ENCODE data around the gene CDH4.

The CDH4 gene

DNA sequence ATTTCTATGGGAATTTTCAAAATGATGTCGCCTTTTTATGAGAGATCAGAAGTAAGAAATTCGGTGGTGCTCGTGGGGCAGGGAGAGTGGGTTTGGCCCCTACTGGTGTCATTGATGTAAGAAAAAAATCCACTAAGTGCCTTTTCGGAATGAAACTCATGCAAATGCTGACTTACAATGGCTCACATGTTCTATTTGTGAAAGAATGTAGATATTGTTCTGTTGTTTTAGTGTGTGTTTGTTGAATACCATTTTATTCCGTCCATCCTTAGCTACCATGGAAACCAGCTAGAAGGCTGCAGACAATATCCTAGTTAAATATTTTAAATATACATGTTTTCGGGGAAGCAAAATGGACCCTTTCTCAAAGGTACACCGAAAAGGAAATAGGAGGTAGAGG, 508.7 kb downstream of the CDH4 start:
- ATAC-seq: no peak

DNA sequence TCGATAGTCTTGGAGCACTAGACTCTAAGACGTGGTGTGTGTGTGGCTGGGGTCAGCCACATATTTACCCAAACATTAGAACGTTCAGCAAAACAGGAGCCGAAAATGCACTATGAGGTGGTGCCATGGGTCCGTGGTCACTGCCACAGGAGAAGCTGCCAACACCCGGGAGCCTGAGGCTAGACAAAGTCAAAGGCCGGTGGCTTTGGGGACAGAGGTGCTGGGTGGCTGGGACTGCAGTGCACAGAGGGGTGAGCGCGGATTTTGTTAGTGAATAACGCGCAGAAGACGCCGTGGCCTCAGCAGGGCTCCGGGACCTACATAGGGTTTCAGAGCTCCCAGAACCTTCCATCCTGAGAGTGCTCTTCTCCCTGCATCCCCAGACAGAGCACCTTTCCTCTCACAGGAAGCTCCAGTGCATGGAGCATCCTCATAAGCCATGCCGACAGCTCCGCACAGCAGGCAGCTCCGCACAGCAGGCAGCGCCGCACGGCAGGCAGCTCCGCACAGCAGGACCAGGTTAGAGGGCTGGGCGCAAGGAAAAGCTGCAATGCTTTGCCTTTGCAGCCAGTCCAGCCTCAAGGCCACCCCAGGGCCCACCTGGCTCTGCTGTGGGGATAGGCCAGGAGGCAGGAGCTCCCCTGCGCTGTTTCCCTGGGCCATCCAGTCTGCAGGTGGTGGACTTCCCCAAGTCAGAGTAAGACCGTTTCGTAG, 509.5 kb downstream of the CDH4 start:
- no peak for ATAC-seq

DNA sequence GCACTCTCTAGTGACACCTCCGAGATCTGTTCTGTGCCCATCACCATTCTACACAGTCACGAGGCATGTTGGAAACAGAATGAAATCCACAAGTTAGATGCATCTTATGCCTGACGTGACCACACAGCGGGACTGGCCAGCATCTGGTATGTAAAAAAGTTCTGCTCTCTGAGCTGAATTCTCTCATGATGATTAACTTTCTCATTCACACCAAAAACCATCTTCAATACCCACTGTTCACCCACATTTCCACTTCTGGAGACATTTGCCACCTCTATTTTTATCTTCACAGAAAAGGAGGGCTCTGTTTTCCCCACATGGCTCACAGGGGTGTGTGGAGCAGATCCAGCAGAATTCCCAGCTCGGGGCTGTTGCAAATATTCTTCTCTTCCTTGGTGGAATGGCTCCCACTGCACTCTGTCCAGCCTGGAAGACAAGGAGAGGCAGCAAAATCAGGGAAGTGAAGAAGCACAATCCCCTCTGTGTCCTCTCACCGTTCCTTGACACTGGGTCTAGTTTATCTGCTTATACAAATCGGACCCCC, 510.2 kb downstream of the CDH4 start:
- ATAC-seq: no peak

DNA sequence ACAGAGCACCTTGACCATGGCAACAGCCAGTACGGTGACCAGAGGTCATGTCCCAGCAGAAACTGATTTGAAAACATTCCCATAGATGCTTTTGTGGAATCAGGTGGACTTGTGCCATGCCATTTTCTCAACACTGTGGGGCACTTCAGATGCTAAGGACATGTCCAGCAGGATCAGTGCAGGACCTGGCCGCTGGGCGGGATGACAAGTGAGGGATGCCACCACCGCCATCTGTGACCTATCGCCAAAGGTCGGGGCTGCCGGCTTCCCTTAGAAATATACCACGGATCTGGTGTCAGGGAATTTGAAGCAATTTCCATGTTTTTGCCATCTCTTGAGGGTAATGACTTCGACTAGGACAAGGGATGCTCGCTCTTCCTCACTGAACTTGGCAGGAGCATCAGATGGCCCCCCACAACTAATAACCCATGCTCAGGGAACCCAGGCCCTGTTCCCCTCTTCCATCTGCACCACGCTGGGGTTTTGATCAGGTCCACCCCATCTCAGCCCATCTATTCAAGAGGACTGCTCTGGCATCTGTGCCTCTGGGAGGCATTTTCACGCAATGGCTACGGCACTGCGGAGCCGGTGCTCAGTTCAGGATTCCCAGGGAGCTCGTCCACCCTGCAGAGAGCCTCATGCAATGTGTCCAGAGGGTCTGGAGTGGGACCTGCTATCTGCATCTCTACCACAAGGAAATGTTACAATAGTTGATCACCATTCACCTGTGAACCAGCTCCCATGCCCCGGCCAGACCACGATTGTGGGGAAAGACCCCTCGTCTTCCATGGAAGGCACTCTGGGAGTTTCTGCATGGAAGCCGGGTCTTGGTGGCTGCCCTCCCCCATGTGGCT, 511.1 kb downstream of the CDH4 start:
- ATAC-seq: no peak

DNA sequence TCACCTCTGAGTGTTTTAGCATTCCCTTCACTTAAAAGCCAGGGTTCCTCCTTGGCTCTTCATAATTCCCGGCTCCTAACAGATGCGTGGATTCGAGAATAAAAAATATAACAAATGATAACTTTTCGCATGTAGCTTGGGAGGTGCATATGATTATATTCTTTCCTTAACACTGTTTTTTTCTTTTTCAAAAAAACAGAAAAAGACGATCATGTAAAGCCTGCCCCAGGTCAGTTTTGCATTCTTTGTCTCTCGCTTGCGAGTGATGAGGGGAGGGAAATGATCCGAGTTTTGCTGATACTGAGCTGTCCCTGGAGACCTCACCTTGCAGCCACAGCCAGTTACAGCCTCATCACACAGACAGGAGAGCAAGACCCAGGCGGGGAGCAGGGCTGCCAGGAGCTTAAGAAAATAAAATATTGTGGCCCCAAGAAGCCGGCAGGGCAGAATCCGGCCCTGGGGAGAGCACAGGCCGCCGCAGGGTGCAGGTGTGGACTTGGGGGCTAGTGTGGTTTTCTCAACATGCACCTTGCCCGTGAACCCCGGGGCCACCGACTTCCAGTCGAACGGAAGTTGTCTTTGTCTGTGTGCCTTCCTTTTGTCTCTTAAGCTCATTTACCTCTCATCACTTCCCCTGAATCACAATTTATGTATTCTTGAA, 511.8 kb downstream of the CDH4 start:
- ATAC-seq: no peak

DNA sequence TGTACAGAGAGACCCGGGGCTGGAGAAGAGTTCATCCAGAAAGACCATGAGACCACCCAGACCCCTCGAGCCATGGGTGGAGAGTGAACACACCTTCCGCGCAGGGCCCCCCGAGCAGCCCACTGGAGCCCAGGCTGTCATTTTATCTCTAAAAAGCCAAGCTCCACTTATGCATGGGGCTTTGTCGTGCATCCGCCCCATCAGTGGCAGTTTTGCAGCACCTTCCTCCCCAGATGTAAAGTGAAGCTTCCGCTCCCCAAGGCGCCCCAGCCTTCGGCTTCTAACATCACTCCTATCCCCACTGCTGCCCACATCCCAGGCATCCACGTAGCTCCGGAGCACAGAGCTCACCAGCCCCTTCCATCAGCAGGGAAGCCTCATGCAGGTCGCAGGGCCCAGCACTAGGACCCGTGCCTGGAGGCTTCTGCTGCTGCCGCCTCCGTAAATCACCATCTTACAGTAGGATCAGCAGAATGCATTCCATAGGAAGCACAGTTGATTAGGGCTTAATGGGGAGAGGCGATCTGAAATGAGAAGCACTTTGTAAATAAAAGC, 512.5 kb downstream of the CDH4 start:
- no peak for ATAC-seq

DNA sequence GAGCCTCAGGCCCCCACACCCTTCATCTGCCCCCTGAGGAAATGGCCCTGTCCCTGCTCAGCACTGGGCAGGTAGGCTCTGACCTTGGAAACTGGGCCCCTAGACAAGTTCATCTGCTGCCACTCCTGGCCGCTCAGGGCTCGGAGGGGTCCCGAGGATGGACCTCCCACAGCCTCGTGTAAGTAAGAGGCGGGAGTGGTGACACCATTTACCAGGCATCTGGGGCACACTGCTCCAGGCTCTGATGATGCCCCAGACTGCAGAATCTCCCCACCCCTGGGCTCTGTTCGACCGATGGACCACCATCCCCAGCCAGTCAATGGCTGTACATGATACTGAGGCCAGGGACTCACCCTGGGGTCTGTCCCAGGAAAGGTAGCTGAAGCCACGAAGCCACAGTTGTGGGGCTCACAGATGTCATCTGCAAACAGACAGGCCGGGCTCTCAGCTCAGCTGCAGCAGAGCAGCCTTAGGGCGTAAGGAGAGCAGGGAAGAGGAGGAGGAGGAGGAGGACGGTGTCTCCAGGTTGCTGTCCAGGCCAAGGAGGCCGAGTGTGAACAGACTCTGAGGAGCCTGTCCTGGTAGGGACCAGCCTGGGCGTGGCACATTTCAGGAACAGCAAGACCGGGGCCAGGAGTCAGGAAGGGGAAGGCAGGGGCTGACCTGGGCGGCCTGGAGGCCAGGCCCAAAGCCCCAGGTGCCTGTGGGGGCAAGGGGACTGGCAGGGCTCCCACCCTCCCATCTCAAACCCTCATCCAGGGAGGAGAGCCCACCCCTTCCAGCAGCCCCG, 513.2 kb downstream of the CDH4 start:
- no peak for ATAC-seq

DNA sequence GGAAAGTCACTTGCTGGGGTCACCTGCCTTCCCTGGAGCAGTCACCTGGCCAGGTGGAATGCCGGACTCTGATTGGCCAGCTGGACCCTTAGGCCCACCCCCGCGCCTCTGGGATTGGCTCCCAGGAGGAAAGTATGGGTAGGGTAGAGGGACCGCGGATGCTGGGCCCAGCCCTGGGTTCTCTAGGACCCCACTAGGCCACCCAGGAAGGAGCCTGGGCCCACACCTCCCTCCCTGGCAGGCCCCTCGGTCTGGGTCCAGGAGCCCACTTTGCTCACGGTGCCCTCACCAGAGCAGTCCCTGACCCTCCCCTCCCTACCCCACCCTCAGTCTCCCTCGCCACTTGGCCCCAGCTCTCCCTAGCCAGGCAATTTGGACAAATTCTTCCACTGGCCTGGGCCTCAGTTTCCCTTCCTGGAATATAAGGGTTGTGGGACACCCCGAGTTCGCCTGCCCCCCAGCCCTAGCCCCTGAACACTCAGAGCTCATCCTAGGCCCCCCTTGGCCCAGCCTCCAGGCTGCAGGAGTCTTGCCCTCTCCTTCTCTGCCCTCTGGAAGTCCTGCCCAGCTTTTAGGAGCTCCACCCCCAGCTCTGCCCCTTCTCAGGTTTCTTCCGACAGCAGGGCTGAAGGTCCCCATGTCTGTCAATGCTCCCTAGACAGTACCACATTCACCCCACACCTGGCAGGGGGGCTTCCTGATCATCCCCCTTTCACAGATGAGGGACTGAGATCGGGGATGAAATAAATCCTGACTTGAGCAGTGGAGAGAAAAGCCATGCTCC, 514.0 kb downstream of the CDH4 start:
- no peak for ATAC-seq

DNA sequence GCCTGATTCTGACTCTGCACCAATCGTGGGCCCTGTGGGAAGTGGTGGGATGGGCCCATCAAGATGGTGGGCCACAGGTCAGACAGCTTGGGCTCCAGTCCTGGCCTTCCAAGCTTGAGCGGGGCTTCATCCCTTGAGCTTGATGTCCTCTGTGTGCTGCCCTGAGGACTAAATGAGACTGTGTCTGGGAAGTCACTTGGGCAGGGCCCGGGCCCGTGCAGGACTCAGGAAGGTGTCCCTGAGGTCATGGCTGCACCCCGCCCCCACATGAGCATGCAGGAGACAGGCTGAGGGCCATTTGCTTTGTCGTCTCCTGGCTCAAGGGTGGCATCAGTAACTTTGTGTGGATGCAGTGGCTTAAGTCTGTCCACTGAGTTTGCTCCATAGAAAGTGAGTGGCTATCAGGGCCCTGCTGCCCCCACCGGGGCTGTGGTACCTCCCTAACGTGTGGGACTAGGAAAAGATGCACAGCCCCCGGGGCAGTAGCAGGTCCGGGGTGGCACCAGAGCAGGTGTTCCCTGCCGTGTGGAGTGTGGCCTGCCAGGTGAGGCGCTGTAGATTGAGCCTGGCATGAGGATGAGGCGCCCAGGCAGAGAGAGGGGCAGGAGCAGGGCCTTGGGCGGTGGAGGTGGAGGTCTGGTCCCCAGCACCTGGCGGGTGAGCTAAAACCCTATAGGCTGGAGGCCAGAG, 515.0 kb downstream of the CDH4 start:
- ATAC-seq: no peak

DNA sequence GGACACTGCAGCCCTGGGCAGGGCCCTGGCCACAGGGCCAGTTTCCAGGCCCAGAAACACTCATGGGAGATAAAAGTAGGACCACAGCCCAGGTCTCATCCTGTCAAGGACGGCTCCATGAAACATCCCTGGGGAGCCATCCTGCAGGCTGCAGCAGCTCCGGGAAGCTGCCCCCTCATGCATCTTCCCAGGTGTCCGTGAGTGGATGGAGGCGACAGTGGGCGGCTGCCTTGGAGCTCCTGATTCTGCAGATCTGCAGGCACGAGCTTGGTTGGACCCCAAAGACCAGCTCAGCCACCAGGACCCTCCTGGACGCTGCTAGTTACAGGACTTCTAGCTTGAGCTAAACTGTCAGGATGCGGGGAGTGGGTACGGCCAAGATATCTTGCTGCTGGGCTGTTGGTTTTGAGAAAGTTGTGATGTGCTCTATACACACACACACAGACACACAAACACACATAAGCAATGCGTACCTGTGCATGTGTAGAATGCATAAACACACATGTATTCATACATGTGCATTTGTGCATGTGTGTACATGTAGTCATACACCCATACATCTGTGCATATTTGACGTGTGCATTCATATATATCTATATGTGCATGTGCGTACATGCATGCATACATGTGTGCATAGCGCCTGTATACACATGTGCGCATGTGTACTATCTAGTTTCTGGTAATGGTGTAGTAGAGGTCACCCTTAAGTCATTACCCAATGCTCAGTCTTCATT, 515.9 kb downstream of the CDH4 start:
- ATAC-seq: no peak

DNA sequence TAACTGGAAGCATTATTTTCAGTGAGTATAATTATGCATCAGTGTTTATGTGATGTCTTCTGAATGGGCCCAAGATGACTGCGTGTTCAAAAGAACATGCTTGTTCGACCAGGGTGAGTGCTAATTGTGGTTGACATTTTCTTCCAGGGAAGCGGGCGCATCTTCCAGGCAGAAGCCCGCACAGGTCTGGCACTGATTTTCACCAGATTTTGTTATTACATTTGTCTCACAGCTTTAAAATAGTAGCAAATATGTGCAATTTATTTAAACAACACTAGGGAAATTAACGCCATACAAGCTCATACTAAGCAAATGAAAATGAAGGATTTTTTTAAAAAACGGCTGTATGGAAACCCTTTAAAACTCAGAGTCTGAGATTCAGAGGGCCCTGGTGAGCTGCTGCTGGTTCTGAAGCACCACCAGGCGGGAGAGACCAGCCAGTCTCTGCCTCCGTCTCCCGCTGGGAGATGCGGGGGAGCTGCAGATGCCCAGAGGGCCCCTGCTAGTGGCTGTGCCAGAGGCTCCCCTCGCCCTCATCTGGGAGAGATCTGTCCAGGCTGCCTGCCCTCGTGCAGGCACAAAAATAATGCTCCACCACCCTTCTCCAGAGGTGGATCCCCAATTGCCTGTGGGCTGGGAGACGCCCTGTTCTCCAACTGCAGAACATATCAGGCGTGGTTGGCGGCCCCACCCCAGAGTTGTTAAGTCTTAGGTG, 516.7 kb downstream of the CDH4 start:
- no peak for ATAC-seq

DNA sequence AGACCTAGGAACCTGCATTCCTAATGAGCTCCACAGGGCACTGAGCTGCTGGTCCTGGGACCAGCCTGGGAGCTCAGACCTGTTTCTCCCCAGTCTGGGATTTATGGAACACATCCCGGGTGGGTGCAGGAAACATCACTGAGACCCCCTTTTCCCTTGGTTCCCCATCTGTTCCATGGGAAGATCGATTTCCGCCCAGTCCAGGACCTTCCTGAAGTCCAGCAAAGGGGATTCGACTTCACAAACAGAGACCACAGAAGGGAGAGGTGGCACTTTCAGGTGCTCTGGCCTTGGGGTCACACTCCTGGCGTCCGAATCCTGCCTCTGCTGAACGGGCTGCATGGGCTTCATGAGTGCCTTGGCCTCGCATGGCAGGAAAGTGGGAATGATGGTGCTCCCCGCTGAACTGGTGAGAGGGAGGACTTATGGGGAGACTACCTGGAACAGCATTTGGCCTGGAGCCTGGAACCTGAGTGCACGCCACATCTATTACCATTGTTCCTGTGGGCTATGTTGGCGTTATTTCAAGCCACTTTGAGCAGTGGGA, 517.3 kb downstream of the CDH4 start:
- ATAC-seq: no peak

DNA sequence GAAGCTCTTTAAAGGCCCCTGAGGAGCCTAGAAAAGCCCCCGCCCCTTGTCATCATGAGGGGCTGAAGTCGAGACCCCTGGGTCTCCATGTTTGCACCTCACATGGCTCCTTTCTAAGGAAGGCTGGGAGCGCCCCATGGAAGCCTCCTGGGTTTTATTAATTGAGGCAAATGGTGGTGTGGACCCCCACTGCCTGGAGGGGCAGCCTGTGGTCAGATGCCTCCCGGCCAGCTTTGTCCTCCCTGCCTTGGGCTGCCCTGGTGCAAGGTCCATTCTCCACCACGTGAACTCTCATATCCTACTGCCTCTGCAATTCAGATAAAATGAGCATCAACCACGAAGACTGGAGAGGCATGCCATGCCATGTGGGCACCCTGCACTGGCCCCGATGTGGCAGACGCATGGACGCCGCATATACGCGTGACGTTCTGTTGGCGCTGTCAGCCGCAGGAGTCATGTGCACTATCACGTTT, 518.1 kb downstream of the CDH4 start:
- no peak for ATAC-seq

DNA sequence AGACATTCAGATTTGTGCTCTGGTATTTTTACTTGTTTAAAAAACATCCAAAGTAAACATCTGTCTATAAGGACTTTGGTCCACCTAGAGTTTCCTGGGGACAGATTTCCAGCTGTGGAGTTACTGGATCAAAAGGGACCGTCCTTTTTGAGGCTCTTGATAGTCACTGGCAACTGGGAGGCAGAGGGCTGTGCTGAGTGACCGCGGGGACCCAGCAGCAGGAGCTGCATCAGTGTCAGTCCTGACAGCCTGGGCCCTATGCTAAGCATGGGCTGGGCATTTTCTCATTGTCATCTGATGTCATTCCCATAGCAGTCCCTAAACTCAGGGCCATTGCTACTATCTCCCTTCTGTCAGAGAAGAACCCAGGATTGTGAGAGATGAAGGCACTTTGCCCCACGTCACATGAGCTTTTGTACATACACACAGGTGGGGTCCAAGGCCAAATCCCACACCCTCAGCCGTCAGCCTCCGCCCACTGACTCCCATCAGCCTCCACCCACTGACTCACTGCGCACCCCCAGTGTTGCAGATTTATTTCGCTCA, 519.8 kb downstream of the CDH4 start:
- ATAC-seq: no peak

DNA sequence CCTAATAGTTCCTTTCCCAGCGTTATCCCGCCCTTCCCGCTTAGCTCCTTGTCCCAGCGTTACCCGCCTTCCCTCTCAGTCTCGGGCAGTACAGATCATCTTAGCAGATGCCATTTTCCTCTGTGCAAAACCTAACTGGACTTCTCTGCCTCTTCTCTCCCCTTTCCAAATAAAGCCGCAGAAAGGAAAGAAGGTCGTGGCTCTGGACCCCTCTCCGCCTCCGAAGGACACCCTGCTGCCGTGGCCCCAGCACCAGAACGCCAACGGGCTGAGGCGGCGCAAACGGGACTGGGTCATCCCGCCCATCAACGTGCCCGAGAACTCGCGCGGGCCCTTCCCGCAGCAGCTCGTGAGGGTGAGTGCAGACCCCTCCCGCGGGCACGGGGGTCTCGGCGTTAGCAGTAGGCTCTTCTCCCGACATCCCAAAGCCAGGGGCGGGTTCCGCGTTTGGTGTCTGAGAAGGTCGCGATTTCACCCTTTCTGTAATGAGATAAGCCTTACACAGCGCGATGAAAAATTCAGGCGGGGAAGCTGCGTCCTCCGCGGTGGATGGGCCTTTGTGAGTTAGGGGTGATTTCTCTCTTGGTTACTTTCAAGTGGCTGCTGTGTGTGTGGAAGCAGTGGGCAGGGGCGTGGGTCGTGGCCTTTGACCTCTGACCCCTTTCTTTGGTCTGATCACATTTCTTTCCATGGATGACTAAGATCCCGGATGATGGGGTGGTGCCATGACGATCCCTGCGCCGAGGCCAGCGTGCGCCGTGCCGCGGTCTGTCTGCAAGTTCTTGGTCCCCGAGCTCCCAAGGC, 521.0 kb downstream of the CDH4 start:
- no peak for ATAC-seq

DNA sequence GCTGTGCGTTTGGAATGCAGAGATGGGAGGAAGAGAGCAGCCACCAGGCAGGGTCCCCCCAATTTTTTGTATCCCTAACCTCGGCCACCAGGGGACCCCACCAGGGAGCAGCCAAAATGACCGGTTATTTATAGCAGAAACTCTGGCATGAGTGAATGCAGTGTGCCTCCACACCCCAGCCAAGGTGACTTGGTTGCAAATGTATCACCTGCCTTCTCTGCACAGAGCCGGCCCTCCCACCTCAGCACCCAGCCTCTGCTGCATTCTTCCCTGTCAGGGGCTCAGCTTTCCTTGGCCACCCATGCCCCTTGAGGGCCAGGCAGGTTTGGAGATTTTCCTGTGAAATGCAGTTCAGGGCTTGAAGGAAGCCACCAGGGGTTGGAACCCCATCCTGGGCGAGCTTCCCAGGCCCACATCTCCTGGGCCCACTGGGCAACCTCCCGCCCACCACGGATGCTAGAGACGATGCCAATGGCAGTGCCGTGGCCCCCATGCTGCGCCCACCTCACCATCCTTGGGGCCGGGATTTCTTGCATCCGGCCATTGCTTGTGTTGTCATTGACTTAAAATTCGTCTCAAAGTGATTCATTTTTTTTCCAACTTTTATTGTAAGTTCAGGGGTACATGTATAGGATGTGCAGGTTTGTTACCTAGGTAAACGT, 522.0 kb downstream of the CDH4 start:
- ATAC-seq: no peak

DNA sequence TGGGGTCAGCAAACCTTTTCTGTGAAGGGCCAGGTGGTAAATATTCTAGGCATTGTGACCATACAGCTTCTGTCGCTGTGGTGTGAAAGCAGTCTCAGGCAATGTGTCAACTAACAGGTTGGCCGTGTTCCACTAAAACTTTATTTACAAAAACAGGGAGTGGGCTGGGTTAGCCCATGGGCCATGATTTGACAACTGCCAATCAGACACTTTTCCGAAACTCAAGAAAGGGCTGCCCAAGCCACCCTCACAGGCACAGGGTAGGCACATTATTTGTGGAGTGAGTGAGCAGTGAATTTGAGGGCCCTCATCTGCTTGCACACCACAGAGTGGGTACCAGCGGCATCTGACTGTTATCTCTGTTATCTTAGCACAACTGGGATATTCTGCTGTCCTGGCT, 523.4 kb downstream of the CDH4 start:
- no peak for ATAC-seq
